Smooth muscle cell (in vitro differentiated cells): ENCODE measurements around the gene RUVBL2. TPM values are rescaled to one million over a fixed set of nuclear protein-coding genes. Genes with fewer than 3 reads are reported as not detected.

Experiments used
- DNase-seq: peaks from one replicate; lab custom pipeline; 2025; ENCODE audit not compliant: unreplicated experiment; lab: John Stamatoyannopoulos, UW
- H2AFZ ChIP-seq: fragments of 200-600 bp; sonication (generic); 2 replicates; pipeline ENCODE4 v1.6.0; 2016; ENCODE audit warnings: antibody characterized with exemption, low read depth, mild to moderate bottlenecking
- H3F3A ChIP-seq: fragments of 200-600 bp; sonication (generic); 2 replicates; pipeline ENCODE4 v1.6.0; 2017; ENCODE audit warnings: antibody characterized with exemption, low read depth
- H3K27ac ChIP-seq: fragments of 200-600 bp; sonication (generic); 2 replicates; pipeline ENCODE4 v1.5.1; 2016; ENCODE audit warnings: low read depth, mild to moderate bottlenecking
- H3K27me3 ChIP-seq: fragments of 200-600 bp; sonication (generic); 2 replicates; pipeline ENCODE4 v1.6.1; 2016; ENCODE audit warnings: low read depth, mild to moderate bottlenecking
- H3K36me3 ChIP-seq: fragments of 200-600 bp; sonication (generic); 2 replicates; pipeline ENCODE4 v1.5.1; 2016; ENCODE audit warnings: low read depth
- H3K4me1 ChIP-seq: fragments of 200-600 bp; sonication (generic); 2 replicates; pipeline ENCODE4 v1.5.1; 2016; ENCODE audit warnings: low read depth
- H3K4me2 ChIP-seq: fragments of 200-600 bp; sonication (generic); 2 replicates; pipeline ENCODE4 v1.6.0; 2016; ENCODE audit warnings: mild to moderate bottlenecking
- H3K4me3 ChIP-seq: fragments of 200-600 bp; sonication (generic); 2 replicates; pipeline ENCODE4 v1.5.1; 2016; ENCODE audit warnings: mild to moderate bottlenecking
- H3K79me2 ChIP-seq: fragments of 200-600 bp; sonication (generic); 2 replicates; pipeline ENCODE4 v1.6.0; 2016; ENCODE audit warnings: low read depth, mild to moderate bottlenecking
- H3K9ac ChIP-seq: fragments of 200-600 bp; sonication (generic); 2 replicates; pipeline ENCODE4 v1.6.0; 2016; ENCODE audit warnings: low read depth
- H3K9me3 ChIP-seq: fragments of 200-600 bp; sonication (generic); replicated peaks from 2 replicates; pipeline ENCODE4 v1.5.1; 2016; ENCODE audit warnings: low read depth
- H4K20me1 ChIP-seq: fragments of 200-600 bp; sonication (generic); 2 replicates; pipeline ENCODE4 v1.6.0; 2016; ENCODE audit warnings: low read depth
- CTCF ChIP-seq: fragments of 200-600 bp; sonication (generic); IDR thresholded peaks from 2 replicates; pipeline ENCODE4 v1.5.1; 2017; ENCODE audit warnings: borderline replicate concordance, mild to moderate bottlenecking, antibody characterized with exemption; ENCODE audit not compliant: insufficient read depth, poor library complexity, severe bottlenecking
- WGBS: methylation state at CpG from one replicate; pipeline ENCODE4 v1.1.7; 2016; ENCODE audit warnings: low lambda C conversion rate; 5-methylcytosine and 5-hydroxymethylcytosine counted together
- polyA plus RNA-seq: library from polyadenylated mRNA; unstranded; fragments of >200 nt; fragmentation: Nextera tagmentation; extraction: Ambion mirVana; gene quantifications from 2 replicates; pipeline ENCODE4 v1.2.1, GENCODE V29; 2016
- total RNA-seq: library from RNA; depleted of rRNA; stranded (reverse); fragments of >200 nt; gene quantifications from 2 replicates; pipeline ENCODE4 v1.2.3, GENCODE V29; 2014

Gene RUVBL2
- total and polyA plus RNA-seq, 2 experiments from 2014 or later = 89.4 to 123 TPM

- TF ChIP-seq CTCF = no peak
- Histone ChIP-seq H3K4me3 (no peak overlapping the region), H3K4me2 (no peak overlapping the region), H3K27me3 (no peaks in the 10 kb centered on the region), H3F3A (no peaks in the 10 kb centered on the region), H3K4me1 (no peaks in the 10 kb centered on the region), H3K36me3 (no peaks in the 10 kb centered on the region), H3K9me3 (no peaks in the 10 kb centered on the region), H2AFZ (no peak overlapping the region), H3K79me2 (no peaks in the 10 kb centered on the region), H4K20me1 (no peaks in the 10 kb centered on the region), H3K9ac (no peak overlapping the region), H3K27ac (no peak overlapping the region)
- 85% methylated on average over 8 of the region's 9 CpGs for WGBS
- no peak for DNase-seq
These were observed 47.0 kb upstream of the RUVBL2 start for GRCh38 chr19:48946463-48947257.

GRCh38 chr19:48947258-48947542 lies 46.5 kb upstream of the RUVBL2 start:
- Histone ChIP-seq H3K4me2 (no peak overlapping the region), H2AFZ (no peak overlapping the region), H3K27me3 (no peaks in the 10 kb centered on the region), H3K4me3 (no peak overlapping the region), H3K9me3 (no peaks in the 10 kb centered on the region), H3F3A (no peaks in the 10 kb centered on the region), H3K4me1 (no peaks in the 10 kb centered on the region), H4K20me1 (no peaks in the 10 kb centered on the region), H3K9ac (no peak overlapping the region), H3K27ac (no peak overlapping the region), H3K36me3 (no peaks in the 10 kb centered on the region), H3K79me2 (no peaks in the 10 kb centered on the region)
- 92% methylated on average over 3 of the region's 3 CpGs for WGBS
- TF ChIP-seq CTCF = no peak
- DNase-seq = no peak

GRCh38 chr19:48950159-48950558 lies 43.5 kb upstream of the RUVBL2 start:
- Histone ChIP-seq H3K36me3 (no peaks in the 10 kb centered on the region), H3K4me1 (no peaks in the 10 kb centered on the region), H3K9ac (no peak overlapping the region), H3K27me3 (no peaks in the 10 kb centered on the region), H2AFZ (no peak overlapping the region), H3K4me3 (no peak overlapping the region), H3K4me2 (no peak overlapping the region), H3F3A (no peaks in the 10 kb centered on the region), H3K9me3 (no peaks in the 10 kb centered on the region), H3K27ac (no peak overlapping the region), H3K79me2 (peaks cover 5% of the 10 kb centered on the region), H4K20me1 (no peaks in the 10 kb centered on the region)
- TF ChIP-seq CTCF = no peak
- DNase-seq = no peak
- whole genome bisulfite sequencing = 89% methylated on average over 3 of the region's 3 CpGs
